HG03442 (cell line): ENCODE measurements around the gene DKKL1.
A peak's percentile ranks its signal among the peaks of the same experiment; 100 is the strongest.
"Not testable (repeated sequence)": the region's sequence is repeated elsewhere in the genome, so short reads cannot be mapped to it uniquely, and the experiment has no call there.

Experiments
- ATAC-seq: cut with Tn5 transposase; IDR thresholded peaks from one replicate; pipeline ENCODE4 v1.9.1; 2021; ENCODE audit warnings: mild to moderate bottlenecking, moderate library complexity; ENCODE audit not compliant: unreplicated experiment

Gene DKKL1

GRCh38 chr19:49363268-49364082 is at the start of gene DKKL1:
Gene DKKL1 (plus strand): TSS chr19:49363877. CDS start chr19:49363999, 122 bp downstream.
- ATAC-seq = peak; percentile 55

- ATAC-seq = no peak
Measured at GRCh38 chr19:49315111-49315510, 48.6 kb upstream of the DKKL1 start.

GRCh38 chr19:49316284-49316683 is 47.4 kb upstream of the DKKL1 start:
- no peak for ATAC-seq

- ATAC-seq = no peak
Measured at GRCh38 chr19:49318296-49318695, 45.4 kb upstream of the DKKL1 start.

- ATAC-seq = no peak
Measured at GRCh38 chr19:49324801-49325576, 38.7 kb upstream of the DKKL1 start, which contains the start of gene SLC6A16. Gene SLC6A16 (minus strand): TSS chr19:49325191. CDS start chr19:49311347, 13,844 bp downstream.

- ATAC-seq = not testable (repeated sequence)
Measured at GRCh38 chr19:49325756-49326155, 37.9 kb upstream of the DKKL1 start.

GRCh38 chr19:49326165-49326704 is 37.4 kb upstream of the DKKL1 start:
- no peak for ATAC-seq

GRCh38 chr19:49327878-49328544 is 35.7 kb upstream of the DKKL1 start:
- ATAC-seq = no peak

- ATAC-seq = no peak
Measured at GRCh38 chr19:49328741-49329140, 34.9 kb upstream of the DKKL1 start.

- not testable (repeated sequence) for ATAC-seq
Measured at GRCh38 chr19:49331187-49331586, 32.5 kb upstream of the DKKL1 start.

- no peak for ATAC-seq
Measured at GRCh38 chr19:49331616-49332055, 32.0 kb upstream of the DKKL1 start.

GRCh38 chr19:49332691-49333417 is 30.8 kb upstream of the DKKL1 start:
- ATAC-seq = not testable (repeated sequence)

GRCh38 chr19:49333418-49333805 is 30.3 kb upstream of the DKKL1 start:
- ATAC-seq = no peak

- peak; percentile 48 for ATAC-seq
Measured at GRCh38 chr19:49333811-49334288, 29.8 kb upstream of the DKKL1 start.

GRCh38 chr19:49335071-49335783 is 28.4 kb upstream of the DKKL1 start, which contains the start of gene CD37:
Gene CD37 (plus strand): TSS chr19:49335406. CDS start chr19:49335541, 135 bp downstream.
- no peak for ATAC-seq

GRCh38 chr19:49335784-49336481 is 27.7 kb upstream of the DKKL1 start:
- ATAC-seq = no peak

- no peak for ATAC-seq
Measured at GRCh38 chr19:49336482-49337266, 27.0 kb upstream of the DKKL1 start.
